Measurements from ENCODE around the gene OLFML1.
"Not testable (repeated sequence)": the region's sequence is repeated elsewhere in the genome, so short reads cannot be mapped to it uniquely, and the experiment has no call there.

The OLFML1 gene

DNA sequence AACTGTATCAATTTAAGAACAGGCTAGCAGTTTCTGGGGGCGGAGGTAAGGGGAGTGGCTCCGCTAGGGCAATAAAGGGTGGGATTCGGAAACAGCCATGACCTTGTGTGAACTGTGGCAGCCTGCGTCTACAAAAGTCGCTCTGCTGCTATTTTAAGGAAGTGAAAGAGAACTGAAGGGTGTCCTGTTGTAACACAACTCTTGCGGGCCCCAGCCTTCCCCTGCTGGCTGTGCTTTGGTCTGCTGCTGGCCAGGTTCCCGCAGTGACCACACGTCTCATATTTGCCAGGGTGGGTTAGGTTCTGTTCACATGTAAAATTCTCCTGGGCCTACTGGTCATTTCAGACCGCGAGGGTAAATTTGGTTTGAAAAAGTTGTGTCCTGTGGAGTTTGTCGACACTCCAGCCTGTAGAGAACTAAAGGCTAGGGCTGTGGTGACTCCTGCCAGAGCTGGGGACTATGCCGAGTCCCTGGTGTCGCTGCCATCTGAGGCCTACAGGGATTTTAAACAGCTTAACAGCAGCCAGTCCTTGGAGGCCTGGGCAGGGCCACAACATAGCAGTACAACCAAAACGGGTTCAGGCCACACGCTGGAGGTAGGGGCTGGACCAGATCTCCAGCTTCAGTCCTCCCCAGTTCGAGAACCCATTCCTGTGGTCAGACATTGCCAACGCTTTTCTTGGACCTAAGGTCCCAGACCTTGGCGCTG, 27.4 kb downstream of the OLFML1 start:
- DNase-seq (ENCODE audit: low spot score): peak; percentile 76

- DNase-seq (ENCODE audit: low spot score): peak; percentile 90
Measured at GRCh38 chr11:7513234-7514098, 28.2 kb downstream of the OLFML1 start, which contains the start of gene PPFIBP2. PPFIBP2 (plus strand) TSS chr11:7513999; CDS start chr11:7549476, 35,477 bp downstream.

GRCh38 chr11:7514099-7514591, 28.8 kb downstream of the OLFML1 start:
- peak; percentile 49 for DNase-seq (ENCODE audit: low spot score)

GRCh38 chr11:7515447-7515886, 30.2 kb downstream of the OLFML1 start:
- peak; percentile 35 for DNase-seq (ENCODE audit: low spot score)

DNA sequence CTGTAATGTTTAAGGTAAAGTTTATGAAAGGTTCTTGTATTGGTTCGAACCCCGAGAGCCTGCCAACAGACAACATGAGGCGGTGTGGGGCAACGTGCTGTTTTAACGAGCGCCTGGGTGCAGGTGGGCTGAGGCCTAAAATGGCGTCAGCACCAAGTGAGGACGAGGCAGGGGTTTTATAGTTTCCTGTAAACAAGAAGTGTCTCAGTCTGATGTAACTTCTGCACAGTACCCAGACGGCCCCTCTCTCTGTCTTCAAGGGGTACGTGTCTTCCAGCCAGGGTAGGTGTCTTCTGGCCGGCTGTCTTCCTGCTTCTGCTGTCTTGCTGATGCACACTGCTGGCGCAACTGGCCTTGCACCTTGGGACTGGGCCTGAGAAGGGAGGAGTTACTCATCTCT, 31.2 kb downstream of the OLFML1 start:
- DNase-seq (ENCODE audit: low spot score): no peak

- DNase-seq (ENCODE audit: low spot score): not testable (repeated sequence)
Measured at GRCh38 chr11:7517743-7518142, 32.4 kb downstream of the OLFML1 start.

DNA sequence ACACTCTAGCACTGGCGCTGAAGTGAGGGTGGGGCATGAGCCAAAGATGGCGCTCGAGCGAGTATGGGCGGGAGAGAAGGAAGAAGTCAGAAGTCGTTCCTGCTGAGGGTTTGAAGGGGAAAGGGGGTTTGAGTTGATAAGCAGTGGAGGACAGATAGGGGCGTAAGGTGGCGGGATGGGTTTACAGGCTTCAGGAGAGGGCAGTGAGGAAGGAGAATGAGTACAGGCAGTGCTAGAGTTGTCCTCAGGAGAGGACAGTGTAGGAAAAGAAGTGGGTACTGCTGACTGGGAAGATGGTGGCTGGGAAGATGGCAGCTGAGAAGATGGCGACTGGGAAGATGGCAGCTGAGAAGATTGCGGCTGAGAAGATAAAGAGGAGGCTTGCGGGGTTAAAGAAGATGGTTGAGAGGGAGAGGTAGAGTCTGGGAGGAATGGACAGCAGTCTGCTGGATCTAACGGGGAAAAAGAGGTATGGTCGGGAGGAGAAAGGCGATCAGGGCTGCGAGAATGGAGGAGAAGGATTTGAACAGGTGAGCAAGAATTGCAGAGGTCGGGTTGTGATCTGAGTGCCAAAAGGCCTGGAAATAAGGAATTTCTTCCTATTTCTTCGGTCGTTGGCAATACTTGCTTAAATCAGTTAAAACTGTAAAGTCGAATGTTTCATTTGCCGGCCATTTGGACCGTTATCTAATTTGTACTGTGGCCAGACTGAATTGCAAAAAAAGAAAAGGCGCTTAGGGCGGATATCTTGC, 33.7 kb downstream of the OLFML1 start:
- DNase-seq (ENCODE audit: low spot score): no peak

GRCh38 chr11:7520011-7520942, 35.0 kb downstream of the OLFML1 start:
- DNase-seq (ENCODE audit: low spot score): no peak

DNA sequence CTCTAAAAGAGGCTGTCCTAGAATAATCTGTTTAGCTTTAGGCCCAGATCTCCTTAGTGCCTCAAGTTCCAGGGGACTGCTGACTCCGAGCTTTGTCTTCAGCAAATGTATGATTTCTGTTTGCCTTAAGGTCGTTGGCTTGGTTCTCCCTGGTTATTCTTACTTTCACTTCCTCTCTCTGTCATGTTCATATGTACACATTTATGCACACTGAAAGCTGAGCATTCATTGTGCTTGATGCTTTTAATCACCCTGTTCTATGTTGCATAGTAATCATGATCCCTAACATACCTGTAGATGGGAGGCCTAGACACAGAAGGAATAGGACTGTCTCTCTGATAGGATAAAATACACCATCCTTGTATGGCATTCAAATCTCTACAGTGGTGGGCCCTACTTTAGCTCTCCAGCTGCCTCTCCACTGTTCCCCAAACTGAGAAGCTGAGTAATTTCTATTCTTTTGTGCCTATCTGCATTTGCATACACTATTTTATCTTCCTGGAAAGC, 35.7 kb downstream of the OLFML1 start:
- DNase-seq (ENCODE audit: low spot score): no peak

- DNase-seq (ENCODE audit: low spot score): peak; percentile 78
Measured at GRCh38 chr11:7522121-7522520, 36.8 kb downstream of the OLFML1 start.

DNA sequence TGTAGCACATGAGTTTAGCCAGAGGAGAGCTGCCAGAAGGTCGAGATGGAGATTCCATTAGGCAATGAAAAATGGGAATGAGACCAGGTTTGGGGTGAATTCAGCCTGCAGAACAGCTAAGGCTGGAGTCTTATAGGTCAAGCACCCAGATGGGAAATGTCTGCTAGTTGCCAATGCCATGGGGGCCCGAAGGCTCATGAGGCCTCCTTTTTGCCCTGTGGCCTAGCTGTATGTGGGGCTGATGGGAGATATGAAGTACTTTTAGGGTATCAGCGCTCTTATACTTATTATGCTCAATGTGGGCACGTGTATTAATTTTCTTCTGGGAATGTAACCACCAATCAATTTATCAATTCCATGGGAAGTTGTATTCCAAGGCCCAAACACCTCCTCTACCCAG, 37.2 kb downstream of the OLFML1 start:
- DNase-seq (ENCODE audit: low spot score): no peak

GRCh38 chr11:7523416-7524210, 38.3 kb downstream of the OLFML1 start:
- no peak for DNase-seq (ENCODE audit: low spot score)

GRCh38 chr11:7524462-7525235, 39.3 kb downstream of the OLFML1 start:
- no peak for DNase-seq (ENCODE audit: low spot score)

GRCh38 chr11:7525424-7525823, 40.1 kb downstream of the OLFML1 start:
- DNase-seq (ENCODE audit: low spot score): no peak

DNA sequence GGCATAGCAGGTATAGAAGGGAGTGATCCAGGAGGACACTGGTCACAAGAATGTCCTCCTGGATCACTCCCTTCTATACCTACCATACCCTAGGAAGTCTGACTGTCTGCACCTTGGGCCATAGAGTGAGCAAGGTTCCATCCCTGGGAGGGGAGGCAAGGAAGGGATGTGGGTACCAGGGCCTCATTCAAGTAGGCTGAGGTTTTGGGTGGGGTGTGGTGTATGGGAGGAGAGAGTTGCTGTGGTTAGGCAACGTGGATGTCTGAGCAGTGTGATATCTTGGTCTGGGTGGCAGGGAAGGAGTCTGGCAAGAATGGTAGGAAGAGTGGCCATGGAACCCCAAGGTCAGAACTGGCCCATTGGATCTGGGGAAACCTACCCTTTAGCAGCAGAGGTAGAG, 41.7 kb downstream of the OLFML1 start:
- DNase-seq (ENCODE audit: low spot score): no peak

DNA sequence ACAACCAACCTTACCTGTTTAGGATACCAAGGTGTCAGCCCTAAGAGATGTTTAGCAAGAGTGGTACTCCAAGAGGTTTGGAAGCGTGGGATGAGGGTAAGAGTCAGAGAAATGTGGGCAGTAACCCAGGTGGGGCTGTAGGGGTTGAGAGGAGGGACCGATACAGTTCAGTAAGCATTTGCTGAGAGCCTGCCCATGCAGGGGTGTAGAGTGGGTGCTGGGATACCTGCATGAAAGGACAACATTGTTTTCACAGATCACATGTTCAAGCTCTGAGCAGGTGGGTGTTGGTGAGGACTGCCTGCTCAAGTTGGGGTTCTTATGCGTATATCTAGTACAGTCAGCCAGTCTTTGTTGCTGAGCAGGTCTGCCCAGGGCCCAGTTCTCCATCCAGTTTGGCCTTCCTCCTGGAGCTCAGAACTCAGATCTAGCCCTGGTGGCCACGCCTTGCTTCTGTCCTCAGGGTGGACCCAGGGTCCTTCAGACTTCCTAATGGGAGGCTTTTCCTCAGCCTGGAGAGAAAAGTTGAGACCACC, 43.3 kb downstream of the OLFML1 start:
- DNase-seq (ENCODE audit: low spot score): no peak

DNA sequence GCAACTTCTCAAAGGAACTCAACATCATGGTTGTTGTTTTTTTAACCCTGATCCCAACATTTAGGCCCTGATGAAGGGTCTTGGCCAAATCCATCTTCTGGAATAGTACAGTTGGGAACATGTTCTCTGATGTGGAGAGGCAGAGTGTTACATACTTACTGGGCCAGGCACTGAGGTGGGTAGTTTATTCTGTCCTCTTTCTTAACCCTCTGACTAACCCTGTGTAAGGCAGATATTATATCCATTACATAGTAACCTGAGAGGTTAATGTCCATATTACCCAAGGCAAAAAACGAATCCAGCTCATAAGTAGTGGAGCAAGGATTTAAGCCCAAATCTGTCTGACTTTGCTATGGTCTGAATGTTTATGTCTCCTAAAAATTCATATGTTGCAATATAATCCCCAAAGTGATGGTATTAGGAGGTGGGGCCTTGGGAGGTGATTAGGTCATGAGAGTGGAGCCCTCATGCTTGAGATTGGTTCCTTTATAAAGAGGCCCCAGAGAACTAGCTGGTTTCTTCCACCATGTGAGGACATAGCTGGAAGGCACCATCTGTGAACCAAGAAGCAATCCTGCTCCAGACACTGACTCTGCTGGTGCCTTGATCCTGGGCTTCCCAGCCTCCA, 44.8 kb downstream of the OLFML1 start:
- no peak for DNase-seq (ENCODE audit: low spot score)

- no peak for DNase-seq (ENCODE audit: low spot score)
Measured at GRCh38 chr11:7531011-7531410, 45.7 kb downstream of the OLFML1 start.
